HS-5 (cell line): ENCODE measurements around the gene PRPF8.

Source experiments
- DNase-seq: peaks from one replicate; pipeline ENCODE4 v3.0.0-alpha.2; 2012; ENCODE audit warnings: low read depth

Gene PRPF8

GRCh38 chr17:1625581-1625980 lies 59.1 kb downstream of the PRPF8 start:
- no peak for DNase-seq

GRCh38 chr17:1625053-1625452 lies 59.6 kb downstream of the PRPF8 start:
- DNase-seq, result no peak

GRCh38 chr17:1624650-1625049 lies 60.0 kb downstream of the PRPF8 start:
- DNase-seq, result no peak

GRCh38 chr17:1623057-1623630 lies 61.5 kb downstream of the PRPF8 start:
- DNase-seq, result no peak

- no peak for DNase-seq
Observed at GRCh38 chr17:1621273-1621954, 63.3 kb downstream of the PRPF8 start.

- no peak for DNase-seq
Observed at GRCh38 chr17:1620486-1620885, 64.2 kb downstream of the PRPF8 start.

- DNase-seq, result peak; percentile 38
Observed at GRCh38 chr17:1617620-1618174, 67.0 kb downstream of the PRPF8 start.

- no peak for DNase-seq
Observed at GRCh38 chr17:1616101-1616500, 68.6 kb downstream of the PRPF8 start.

GRCh38 chr17:1612400-1612799 lies 72.3 kb downstream of the PRPF8 start:
- DNase-seq, result no peak

- DNase-seq, result no peak
Observed at GRCh38 chr17:1611715-1612114, 73.0 kb downstream of the PRPF8 start.

GRCh38 chr17:1608676-1609075 lies 76.0 kb downstream of the PRPF8 start:
- DNase-seq, result no peak

GRCh38 chr17:1607971-1608320 lies 76.7 kb downstream of the PRPF8 start:
- no peak for DNase-seq

GRCh38 chr17:1606352-1606985 lies 78.2 kb downstream of the PRPF8 start:
- no peak for DNase-seq

GRCh38 chr17:1605681-1606351 lies 78.9 kb downstream of the PRPF8 start:
- DNase-seq, result no peak

- DNase-seq, result no peak
Observed at GRCh38 chr17:1604831-1605528, 79.7 kb downstream of the PRPF8 start.

- no peak for DNase-seq
Observed at GRCh38 chr17:1601571-1601970, 83.1 kb downstream of the PRPF8 start.
